GM23338 (cell line): ENCODE results near the gene ANTXR2. TPM values are rescaled to one million over a fixed set of nuclear protein-coding genes. Genes with fewer than 3 reads are reported as not detected.

Source experiments
- ATAC-seq: fragments of 200-7000 bp; cut with Tn5 transposase; 3 replicates; pipeline ENCODE4 v1.9.1; 2020
- DNase-seq: peaks from one replicate; pipeline ENCODE4 v3.0.0-alpha.2; 2015; ENCODE audit warnings: low spot score
- H2AFZ ChIP-seq: fragments of 200-600 bp; sonication (generic); 2 replicates; pipeline ENCODE4 v1.8.0; 2016; ENCODE audit warnings: antibody characterized with exemption, mild to moderate bottlenecking, moderate library complexity
- H3F3A ChIP-seq: fragments of 200-600 bp; sonication (generic); replicated peaks from 2 replicates; pipeline ENCODE4 v1.8.0; 2017; ENCODE audit warnings: antibody characterized with exemption, mixed run types, low read depth
- H3K27ac ChIP-seq: fragments of 200-600 bp; sonication (generic); 2 replicates; pipeline ENCODE4 v1.6.1; 2016; ENCODE audit warnings: low read depth
- H3K27me3 ChIP-seq: fragments of 200-600 bp; sonication (generic); 2 replicates; pipeline ENCODE4 v1.8.0; 2016; ENCODE audit warnings: mild to moderate bottlenecking, mixed run types, moderate library complexity; ENCODE audit not compliant: insufficient read depth
- H3K36me3 ChIP-seq: fragments of 200-600 bp; sonication (generic); 2 replicates; pipeline ENCODE4 v1.8.0; 2016; ENCODE audit warnings: mild to moderate bottlenecking; ENCODE audit not compliant: insufficient read depth
- H3K4me1 ChIP-seq: fragments of 200-600 bp; sonication (generic); 2 replicates; pipeline ENCODE4 v1.8.0; 2016; ENCODE audit warnings: mild to moderate bottlenecking, moderate library complexity; ENCODE audit not compliant: insufficient read depth
- H3K4me2 ChIP-seq: fragments of 200-600 bp; sonication (generic); 2 replicates; pipeline ENCODE4 v1.7.1; 2017; ENCODE audit warnings: mixed run types
- H3K4me3 ChIP-seq: fragments of 200-600 bp; sonication (generic); 2 replicates; pipeline ENCODE4 v1.6.1; 2016; ENCODE audit warnings: mixed run types
- H3K79me2 ChIP-seq: fragments of 200-600 bp; sonication (generic); replicated peaks from 2 replicates; pipeline ENCODE4 v1.8.0; 2017; ENCODE audit warnings: mild to moderate bottlenecking; ENCODE audit not compliant: insufficient read depth
- H3K9me2 ChIP-seq: fragments of 200-600 bp; sonication (generic); 2 replicates; pipeline ENCODE4 v1.8.0; 2017; ENCODE audit not compliant: insufficient read depth
- H4K20me1 ChIP-seq: fragments of 200-600 bp; sonication (generic); replicated peaks from 2 replicates; pipeline ENCODE4 v1.8.0; 2017; ENCODE audit warnings: mild to moderate bottlenecking; ENCODE audit not compliant: insufficient read depth
- H3K27ac Mint-ChIP-seq: 2 replicates; pipeline ENCODE4 v1.8.0; 2020; ENCODE audit warnings: inconsistent platforms, mild to moderate bottlenecking, moderate library complexity, mixed read lengths
- H3K27me3 Mint-ChIP-seq: 3 replicates; pipeline ENCODE4 v1.8.0; 2022; ENCODE audit warnings: low read depth, mild to moderate bottlenecking, moderate library complexity, mixed read lengths, inconsistent platforms; ENCODE audit not compliant: insufficient read depth, poor library complexity
- H3K36me3 Mint-ChIP-seq: 3 replicates; pipeline ENCODE4 v1.8.0; 2021; ENCODE audit warnings: low read depth, mild to moderate bottlenecking, inconsistent platforms, moderate library complexity, mixed read lengths
- H3K4me1 Mint-ChIP-seq: 3 replicates; pipeline ENCODE4 v1.8.0; 2020; ENCODE audit warnings: mild to moderate bottlenecking, inconsistent platforms, mixed read lengths
- H3K4me3 Mint-ChIP-seq: 3 replicates; pipeline ENCODE4 v1.8.0; 2021; ENCODE audit warnings: moderate library complexity, mild to moderate bottlenecking, inconsistent platforms, mixed read lengths
- H3K9me3 Mint-ChIP-seq: 3 replicates; pipeline ENCODE4 v1.8.0; 2020; ENCODE audit warnings: moderate library complexity, mild to moderate bottlenecking, inconsistent platforms, mixed read lengths
- CREB1 ChIP-seq: fragments of 250-450 bp; sonication (Bioruptor Pico); IDR thresholded peaks from 2 replicates; pipeline ENCODE4 v1.5.0; 2020; ENCODE audit warnings: low read depth, mild to moderate bottlenecking, moderate library complexity
- EZH2 ChIP-seq: fragments of 200-600 bp; sonication (generic); IDR thresholded peaks from one replicate; pipeline ENCODE4 v1.8.0; 2017; ENCODE audit warnings: antibody characterized with exemption, mild to moderate bottlenecking, low read depth; ENCODE audit not compliant: unreplicated experiment
- EZH2phosphoT487 ChIP-seq: fragments of 200-600 bp; sonication (generic); IDR thresholded peaks from one replicate; pipeline ENCODE4 v1.8.1; 2018; ENCODE audit warnings: antibody characterized with exemption; ENCODE audit not compliant: unreplicated experiment
- JUNB ChIP-seq: IDR thresholded peaks from one replicate; pipeline ENCODE4 v1.6.1; 2016; ENCODE audit warnings: antibody characterized with exemption; ENCODE audit not compliant: unreplicated experiment
- NANOG ChIP-seq: IDR thresholded peaks from 2 replicates; pipeline ENCODE4 v1.6.1; 2016; ENCODE audit warnings: antibody characterized with exemption, borderline replicate concordance
- POLR2AphosphoS5 ChIP-seq: IDR thresholded peaks from 2 replicates; pipeline ENCODE4 v1.6.1; 2016; ENCODE audit warnings: antibody characterized with exemption, low read depth
- STAT1 ChIP-seq: IDR thresholded peaks from one replicate; pipeline ENCODE4 v1.6.1; 2016; ENCODE audit warnings: antibody characterized with exemption; ENCODE audit not compliant: unreplicated experiment
- ZNF114 ChIP-seq: fragments of 250-450 bp; sonication (Bioruptor Pico); IDR thresholded peaks from 2 replicates; pipeline ENCODE4 v1.5.0; 2020; ENCODE audit warnings: mild to moderate bottlenecking, moderate library complexity
- ZNF331 ChIP-seq: fragments of 250-450 bp; sonication (Bioruptor Pico); IDR thresholded peaks from 2 replicates; pipeline ENCODE4 v1.5.0; 2020; ENCODE audit warnings: low read depth, mild to moderate bottlenecking, moderate library complexity
- polyA plus RNA-seq: library from polyadenylated mRNA; unstranded; fragments of >200 nt; fragmentation: Nextera tagmentation; extraction: Ambion mirVana; gene quantifications from 2 replicates; pipeline ENCODE4 v1.2.1, GENCODE V29; 2016
- total RNA-seq: library from RNA; depleted of rRNA; stranded (reverse); fragments of >200 nt; shearing (Covaris generic); gene quantifications from 2 replicates; pipeline ENCODE4 v1.2.3, GENCODE V29; 2014
- TF ChIP-seq, protein P1 (sequence below): fragments of 250-450 bp; sonication (Bioruptor Pico); IDR thresholded peaks from 2 replicates; pipeline ENCODE4 v1.5.0; 2020; ENCODE audit warnings: mild to moderate bottlenecking, moderate library complexity
- TF ChIP-seq, protein P2 (sequence below): IDR thresholded peaks from 2 replicates; pipeline ENCODE4 v1.6.1; 2016; ENCODE audit warnings: antibody characterized with exemption
- TF ChIP-seq, protein P3 (sequence below), 2 experiments: fragments of 200-600 bp in 1 of 2; sonication (generic) in 1 of 2; conservative IDR thresholded peaks; 2 replicates each; pipeline versions ENCODE4 v1.5.1 to v1.6.1; 2016 to 2017; ENCODE audit warnings: antibody characterized with exemption in 2 of 2, low read depth in 2 of 2, mild to moderate bottlenecking in 2 of 2, moderate library complexity in 1 of 2
- TF ChIP-seq, protein P4 (sequence below): IDR thresholded peaks from one replicate; pipeline ENCODE4 v1.6.1; 2018; ENCODE audit warnings: antibody characterized with exemption; ENCODE audit not compliant: unreplicated experiment

ANTXR2 gene
- total and polyA plus RNA-seq, 2 experiments from 2014 or later: 2.0 to 5.3 TPM

DNA sequence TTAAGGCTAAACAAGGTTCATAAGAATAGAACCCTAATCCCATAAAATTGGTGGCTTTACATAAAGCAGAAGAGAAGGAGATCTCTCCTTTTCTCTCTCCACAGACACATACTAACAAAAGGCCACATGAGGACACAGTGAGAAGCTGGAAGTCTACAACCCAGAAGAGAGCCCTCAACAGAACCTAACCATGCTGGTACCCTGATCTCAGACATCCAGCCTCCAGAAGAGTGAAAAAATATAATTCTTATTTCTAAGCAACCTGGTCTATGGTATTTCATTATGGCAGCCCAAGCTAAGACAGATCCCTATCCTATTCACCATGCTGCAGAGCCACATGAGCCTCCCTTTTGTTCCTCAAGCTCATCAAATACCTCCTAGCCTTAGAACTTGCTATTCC lies 195.5 kb downstream of the ANTXR2 start (continued):
- TF ChIP-seq STAT1 (no peak), EZH2phosphoT487 (no peak)

DNA sequence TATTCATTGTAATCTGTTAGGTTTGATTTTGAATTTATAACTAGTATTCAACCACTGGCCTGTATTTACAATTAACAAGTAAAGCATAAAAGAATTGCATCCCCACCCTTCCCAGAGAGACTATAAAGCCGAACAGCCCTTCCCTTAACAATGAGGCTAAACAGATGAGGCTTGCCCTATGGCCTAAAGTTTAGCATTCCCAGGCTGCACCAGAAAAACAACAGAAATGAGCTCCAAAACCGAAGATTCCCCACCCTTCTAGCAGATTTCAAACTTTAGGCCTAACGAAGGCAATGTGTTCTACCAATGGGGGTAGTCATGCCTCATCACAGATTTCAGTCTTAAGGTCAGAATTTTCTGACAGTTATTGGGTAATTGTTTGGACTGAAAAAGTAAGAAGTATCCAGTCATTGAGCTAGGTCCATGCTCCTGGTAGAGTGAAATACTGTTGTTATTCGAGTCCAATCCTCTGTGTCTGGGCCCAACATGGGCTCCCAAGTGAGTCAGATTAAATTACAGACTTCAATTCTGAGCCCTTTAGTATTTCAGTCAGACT lies 197.6 kb downstream of the ANTXR2 start:
- H3F3A ChIP-seq: no peaks in the 10 kb centered on the region
- H3K4me3 ChIP-seq: no peak overlapping the region
- no peak overlapping the region for H2AFZ ChIP-seq
- H3K79me2 ChIP-seq: no peaks in the 10 kb centered on the region
- H3K36me3 Mint-ChIP-seq: peaks cover 4% of the 10 kb centered on the region; the same call in 1 of the 3 replicates
- no peak overlapping the region for H3K4me2 ChIP-seq
- no peak overlapping the region for H3K27ac Mint-ChIP-seq
- peaks cover 6% of the 10 kb centered on the region for H3K27me3 Mint-ChIP-seq
- H3K4me1 Mint-ChIP-seq: no peaks in the 10 kb centered on the region
- H3K36me3 ChIP-seq: no peaks in the 10 kb centered on the region
- no peak for DNase-seq
- no peaks in the 10 kb centered on the region for H3K9me3 Mint-ChIP-seq
- no peak for ATAC-seq
- TF ChIP-seq JUNB (no peak), EZH2 (no peak), CREB1 (CRISPR knock-in tag) (no peak), POLR2AphosphoS5 (no peak), NANOG (no peak), ZNF331 (CRISPR knock-in tag) (no peak), ZNF114 (no peak), STAT1 (no peak), EZH2phosphoT487 (no peak)
- TF ChIP-seq, protein P1, sequence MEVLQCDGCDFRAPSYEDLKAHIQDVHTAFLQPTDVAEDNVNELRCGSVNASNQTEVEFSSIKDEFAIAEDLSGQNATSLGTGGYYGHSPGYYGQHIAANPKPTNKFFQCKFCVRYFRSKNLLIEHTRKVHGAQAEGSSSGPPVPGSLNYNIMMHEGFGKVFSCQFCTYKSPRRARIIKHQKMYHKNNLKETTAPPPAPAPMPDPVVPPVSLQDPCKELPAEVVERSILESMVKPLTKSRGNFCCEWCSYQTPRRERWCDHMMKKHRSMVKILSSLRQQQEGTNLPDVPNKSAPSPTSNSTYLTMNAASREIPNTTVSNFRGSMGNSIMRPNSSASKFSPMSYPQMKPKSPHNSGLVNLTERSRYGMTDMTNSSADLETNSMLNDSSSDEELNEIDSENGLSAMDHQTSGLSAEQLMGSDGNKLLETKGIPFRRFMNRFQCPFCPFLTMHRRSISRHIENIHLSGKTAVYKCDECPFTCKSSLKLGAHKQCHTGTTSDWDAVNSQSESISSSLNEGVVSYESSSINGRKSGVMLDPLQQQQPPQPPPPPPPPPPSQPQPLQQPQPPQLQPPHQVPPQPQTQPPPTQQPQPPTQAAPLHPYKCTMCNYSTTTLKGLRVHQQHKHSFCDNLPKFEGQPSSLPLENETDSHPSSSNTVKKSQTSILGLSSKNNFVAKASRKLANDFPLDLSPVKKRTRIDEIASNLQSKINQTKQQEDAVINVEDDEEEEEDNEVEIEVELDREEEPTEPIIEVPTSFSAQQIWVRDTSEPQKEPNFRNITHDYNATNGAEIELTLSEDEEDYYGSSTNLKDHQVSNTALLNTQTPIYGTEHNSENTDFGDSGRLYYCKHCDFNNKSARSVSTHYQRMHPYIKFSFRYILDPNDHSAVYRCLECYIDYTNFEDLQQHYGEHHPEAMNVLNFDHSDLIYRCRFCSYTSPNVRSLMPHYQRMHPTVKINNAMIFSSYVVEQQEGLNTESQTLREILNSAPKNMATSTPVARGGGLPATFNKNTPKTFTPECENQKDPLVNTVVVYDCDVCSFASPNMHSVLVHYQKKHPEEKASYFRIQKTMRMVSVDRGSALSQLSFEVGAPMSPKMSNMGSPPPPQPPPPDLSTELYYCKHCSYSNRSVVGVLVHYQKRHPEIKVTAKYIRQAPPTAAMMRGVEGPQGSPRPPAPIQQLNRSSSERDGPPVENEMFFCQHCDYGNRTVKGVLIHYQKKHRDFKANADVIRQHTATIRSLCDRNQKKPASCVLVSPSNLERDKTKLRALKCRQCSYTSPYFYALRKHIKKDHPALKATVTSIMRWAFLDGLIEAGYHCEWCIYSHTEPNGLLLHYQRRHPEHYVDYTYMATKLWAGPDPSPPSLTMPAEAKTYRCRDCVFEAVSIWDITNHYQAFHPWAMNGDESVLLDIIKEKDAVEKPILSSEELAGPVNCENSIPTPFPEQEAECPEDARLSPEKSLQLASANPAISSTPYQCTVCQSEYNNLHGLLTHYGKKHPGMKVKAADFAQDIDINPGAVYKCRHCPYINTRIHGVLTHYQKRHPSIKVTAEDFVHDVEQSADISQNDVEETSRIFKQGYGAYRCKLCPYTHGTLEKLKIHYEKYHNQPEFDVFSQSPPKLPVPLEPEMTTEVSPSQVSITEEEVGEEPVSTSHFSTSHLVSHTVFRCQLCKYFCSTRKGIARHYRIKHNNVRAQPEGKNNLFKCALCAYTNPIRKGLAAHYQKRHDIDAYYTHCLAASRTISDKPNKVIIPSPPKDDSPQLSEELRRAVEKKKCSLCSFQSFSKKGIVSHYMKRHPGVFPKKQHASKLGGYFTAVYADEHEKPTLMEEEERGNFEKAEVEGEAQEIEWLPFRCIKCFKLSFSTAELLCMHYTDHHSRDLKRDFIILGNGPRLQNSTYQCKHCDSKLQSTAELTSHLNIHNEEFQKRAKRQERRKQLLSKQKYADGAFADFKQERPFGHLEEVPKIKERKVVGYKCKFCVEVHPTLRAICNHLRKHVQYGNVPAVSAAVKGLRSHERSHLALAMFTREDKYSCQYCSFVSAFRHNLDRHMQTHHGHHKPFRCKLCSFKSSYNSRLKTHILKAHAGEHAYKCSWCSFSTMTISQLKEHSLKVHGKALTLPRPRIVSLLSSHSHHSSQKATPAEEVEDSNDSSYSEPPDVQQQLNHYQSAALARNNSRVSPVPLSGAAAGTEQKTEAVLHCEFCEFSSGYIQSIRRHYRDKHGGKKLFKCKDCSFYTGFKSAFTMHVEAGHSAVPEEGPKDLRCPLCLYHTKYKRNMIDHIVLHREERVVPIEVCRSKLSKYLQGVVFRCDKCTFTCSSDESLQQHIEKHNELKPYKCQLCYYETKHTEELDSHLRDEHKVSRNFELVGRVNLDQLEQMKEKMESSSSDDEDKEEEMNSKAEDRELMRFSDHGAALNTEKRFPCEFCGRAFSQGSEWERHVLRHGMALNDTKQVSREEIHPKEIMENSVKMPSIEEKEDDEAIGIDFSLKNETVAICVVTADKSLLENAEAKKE (CRISPR knock-in tag): no peak
- TF ChIP-seq, protein P2, sequence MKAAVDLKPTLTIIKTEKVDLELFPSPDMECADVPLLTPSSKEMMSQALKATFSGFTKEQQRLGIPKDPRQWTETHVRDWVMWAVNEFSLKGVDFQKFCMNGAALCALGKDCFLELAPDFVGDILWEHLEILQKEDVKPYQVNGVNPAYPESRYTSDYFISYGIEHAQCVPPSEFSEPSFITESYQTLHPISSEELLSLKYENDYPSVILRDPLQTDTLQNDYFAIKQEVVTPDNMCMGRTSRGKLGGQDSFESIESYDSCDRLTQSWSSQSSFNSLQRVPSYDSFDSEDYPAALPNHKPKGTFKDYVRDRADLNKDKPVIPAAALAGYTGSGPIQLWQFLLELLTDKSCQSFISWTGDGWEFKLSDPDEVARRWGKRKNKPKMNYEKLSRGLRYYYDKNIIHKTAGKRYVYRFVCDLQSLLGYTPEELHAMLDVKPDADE: no peak
- TF ChIP-seq, protein P3, sequence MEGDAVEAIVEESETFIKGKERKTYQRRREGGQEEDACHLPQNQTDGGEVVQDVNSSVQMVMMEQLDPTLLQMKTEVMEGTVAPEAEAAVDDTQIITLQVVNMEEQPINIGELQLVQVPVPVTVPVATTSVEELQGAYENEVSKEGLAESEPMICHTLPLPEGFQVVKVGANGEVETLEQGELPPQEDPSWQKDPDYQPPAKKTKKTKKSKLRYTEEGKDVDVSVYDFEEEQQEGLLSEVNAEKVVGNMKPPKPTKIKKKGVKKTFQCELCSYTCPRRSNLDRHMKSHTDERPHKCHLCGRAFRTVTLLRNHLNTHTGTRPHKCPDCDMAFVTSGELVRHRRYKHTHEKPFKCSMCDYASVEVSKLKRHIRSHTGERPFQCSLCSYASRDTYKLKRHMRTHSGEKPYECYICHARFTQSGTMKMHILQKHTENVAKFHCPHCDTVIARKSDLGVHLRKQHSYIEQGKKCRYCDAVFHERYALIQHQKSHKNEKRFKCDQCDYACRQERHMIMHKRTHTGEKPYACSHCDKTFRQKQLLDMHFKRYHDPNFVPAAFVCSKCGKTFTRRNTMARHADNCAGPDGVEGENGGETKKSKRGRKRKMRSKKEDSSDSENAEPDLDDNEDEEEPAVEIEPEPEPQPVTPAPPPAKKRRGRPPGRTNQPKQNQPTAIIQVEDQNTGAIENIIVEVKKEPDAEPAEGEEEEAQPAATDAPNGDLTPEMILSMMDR (conservative IDR thresholded peaks at IDR 0.05; ENCODE audit: low read depth in 2 of 2): no peak
- TF ChIP-seq, protein P4, sequence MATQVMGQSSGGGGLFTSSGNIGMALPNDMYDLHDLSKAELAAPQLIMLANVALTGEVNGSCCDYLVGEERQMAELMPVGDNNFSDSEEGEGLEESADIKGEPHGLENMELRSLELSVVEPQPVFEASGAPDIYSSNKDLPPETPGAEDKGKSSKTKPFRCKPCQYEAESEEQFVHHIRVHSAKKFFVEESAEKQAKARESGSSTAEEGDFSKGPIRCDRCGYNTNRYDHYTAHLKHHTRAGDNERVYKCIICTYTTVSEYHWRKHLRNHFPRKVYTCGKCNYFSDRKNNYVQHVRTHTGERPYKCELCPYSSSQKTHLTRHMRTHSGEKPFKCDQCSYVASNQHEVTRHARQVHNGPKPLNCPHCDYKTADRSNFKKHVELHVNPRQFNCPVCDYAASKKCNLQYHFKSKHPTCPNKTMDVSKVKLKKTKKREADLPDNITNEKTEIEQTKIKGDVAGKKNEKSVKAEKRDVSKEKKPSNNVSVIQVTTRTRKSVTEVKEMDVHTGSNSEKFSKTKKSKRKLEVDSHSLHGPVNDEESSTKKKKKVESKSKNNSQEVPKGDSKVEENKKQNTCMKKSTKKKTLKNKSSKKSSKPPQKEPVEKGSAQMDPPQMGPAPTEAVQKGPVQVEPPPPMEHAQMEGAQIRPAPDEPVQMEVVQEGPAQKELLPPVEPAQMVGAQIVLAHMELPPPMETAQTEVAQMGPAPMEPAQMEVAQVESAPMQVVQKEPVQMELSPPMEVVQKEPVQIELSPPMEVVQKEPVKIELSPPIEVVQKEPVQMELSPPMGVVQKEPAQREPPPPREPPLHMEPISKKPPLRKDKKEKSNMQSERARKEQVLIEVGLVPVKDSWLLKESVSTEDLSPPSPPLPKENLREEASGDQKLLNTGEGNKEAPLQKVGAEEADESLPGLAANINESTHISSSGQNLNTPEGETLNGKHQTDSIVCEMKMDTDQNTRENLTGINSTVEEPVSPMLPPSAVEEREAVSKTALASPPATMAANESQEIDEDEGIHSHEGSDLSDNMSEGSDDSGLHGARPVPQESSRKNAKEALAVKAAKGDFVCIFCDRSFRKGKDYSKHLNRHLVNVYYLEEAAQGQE: no peak
- no peak overlapping the region for H3K27ac ChIP-seq
- H3K9me2 ChIP-seq: no peaks in the 10 kb centered on the region
- H3K4me3 Mint-ChIP-seq: no peak overlapping the region
- no peaks in the 10 kb centered on the region for H3K4me1 ChIP-seq
- no peaks in the 10 kb centered on the region for H4K20me1 ChIP-seq
- no peaks in the 10 kb centered on the region for H3K27me3 ChIP-seq
